IPS DF 4.7 (cell line): ENCODE results near the gene PHRF1.
"Not testable (repeated sequence)": the region's sequence is repeated elsewhere in the genome, so short reads cannot be mapped to it uniquely, and the experiment has no call there.

ENCODE experiments used
- DNase-seq: peaks from one replicate; pipeline ENCODE4 v3.0.0-alpha.2; 2013; ENCODE audit warnings: low spot score; ENCODE audit errors: extremely low read depth

PHRF1 gene

DNA sequence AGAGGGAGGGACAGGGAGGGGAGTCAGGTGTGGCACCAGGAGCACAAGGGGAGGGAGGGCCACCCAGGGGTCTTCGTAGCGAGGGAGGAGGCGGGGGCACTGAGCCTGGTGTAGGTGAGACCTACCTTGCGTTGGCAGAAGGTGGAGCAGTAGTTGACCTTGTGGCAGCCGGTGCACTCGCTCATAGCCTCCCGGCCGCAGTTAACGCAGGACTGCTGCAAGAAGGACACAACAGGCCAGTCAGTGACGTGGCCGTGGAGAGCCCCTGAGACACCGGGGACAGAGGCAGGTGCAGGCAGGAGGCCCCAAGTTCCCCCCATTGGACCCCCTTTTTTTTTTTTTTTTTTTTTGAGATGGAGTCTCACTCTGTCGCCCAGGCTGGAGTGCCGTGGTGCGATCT lies 77.6 kb downstream of the PHRF1 start:
- no peak for DNase-seq

DNA sequence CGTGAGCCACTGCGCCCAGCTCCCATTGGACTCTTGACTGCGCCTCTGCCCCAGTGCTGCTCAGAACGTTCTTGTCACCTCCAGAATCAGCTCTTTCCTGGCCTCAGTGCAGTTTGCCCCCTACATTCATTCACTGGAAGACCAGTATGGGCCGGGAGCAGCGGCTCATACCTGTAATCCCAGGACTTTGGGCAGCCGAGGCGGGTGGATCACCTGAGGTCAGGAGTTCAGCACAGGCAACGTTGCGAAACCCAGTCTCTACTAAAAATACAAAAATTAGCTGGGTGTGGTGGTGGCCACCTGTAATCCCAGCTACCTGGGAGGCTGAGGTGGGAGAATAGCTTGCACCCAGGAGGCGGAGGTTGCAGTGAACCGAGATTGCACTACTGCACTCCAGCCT lies 78.2 kb downstream of the PHRF1 start:
- DNase-seq, result not testable (repeated sequence)

DNA sequence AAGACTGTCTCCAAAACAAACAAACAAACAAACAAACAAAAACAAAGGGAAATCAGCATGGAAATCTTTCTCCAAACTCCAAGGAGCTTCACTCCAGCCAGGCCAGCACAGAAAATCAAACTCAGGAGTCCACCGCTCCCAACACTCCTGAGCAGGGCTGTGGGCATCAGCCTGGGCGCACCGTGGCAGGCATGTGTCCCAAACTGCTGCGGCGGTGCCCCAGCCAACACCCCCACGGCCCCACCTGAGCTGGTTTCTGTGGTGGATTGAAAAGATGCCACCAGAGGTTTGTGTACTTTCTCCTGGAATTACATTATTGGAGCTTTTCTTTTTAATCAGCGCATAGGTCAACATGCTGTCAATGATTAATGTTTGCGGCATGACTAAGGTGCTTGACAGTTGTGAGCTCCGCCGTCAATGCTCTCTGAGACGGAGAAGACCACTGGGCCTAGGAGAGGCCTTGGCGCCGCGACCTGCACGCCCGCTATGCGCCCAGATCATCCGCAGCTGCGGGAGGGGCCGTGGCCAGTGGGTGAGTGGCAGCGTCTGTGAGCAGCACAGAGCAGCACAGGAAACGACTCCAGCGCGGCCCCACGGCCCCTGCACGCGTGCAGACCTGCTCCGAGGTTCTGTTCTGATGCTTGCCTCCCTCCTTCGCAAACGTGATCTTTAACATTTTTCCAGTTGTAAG lies 78.9 kb downstream of the PHRF1 start:
- DNase-seq, result no peak

DNA sequence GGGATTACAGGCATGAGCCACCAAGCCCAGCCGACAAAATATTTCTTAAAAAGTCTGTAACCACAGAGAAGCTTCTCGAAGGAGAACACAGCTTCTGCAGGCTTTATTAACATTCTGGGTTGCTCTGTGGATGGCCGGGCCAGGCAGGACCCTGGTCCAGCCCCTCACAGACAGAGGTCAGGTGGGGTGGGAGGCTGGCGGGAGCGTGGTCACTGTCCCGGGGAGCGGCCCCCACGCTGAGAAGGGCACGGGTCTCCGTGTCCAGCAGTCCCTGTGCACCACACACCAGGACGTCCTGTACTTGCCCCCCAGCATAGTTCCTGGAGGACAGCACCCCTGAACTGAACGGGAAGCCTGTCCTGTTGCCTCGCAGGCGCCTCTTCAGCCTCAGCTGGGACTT lies 80.2 kb downstream of the PHRF1 start:
- DNase-seq, result no peak

DNA sequence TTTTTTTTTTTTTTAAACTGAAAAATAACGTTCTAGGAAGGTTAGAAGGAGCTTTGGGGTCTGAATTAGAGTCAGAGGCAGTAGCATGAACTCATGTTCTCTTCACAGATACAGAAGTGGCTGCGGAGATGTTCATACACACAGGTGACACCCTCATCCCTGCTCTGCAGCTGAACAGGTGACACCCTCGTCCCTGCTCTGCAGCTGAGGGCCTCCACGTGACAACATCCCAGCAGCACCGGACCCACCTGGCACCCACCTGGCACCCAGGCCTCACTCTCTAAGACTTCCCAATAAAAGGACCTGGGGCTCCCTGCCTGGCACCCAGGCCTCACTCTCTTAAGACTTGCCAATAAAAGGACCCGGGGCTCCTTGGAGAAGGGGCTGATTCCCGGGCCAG lies 80.6 kb downstream of the PHRF1 start:
- no peak for DNase-seq

GRCh38 chr11:657691-658126 lies 81.4 kb downstream of the PHRF1 start:
- no peak for DNase-seq

DNA sequence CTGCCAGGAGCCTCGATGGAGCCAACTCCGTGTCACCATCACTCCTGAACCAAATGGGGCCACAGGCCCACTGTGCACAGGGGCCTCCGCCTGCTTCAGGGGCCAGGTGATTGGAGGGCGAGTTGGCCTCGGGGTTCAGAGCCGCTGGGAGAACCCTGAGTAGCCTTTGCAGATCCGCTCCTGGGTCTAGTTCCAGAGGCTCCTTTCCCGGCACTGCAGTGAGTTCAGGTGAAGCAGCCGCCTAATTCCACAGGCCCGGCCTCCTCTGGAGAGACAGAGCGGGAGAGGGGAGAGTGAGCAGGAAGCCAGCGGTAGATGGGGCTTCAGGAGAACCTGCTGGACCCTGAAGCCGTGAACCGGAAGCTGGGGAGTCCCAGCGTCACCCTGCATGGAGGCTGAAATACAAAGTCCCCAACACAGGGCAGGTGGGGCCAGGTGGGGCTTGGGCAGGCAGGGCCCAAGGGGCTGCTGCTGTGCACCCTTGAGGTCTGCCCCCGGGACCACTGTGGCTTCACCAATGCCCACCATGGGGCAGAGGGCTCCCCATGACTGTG lies 83.3 kb downstream of the PHRF1 start:
- no peak for DNase-seq

- no peak for DNase-seq
Measured at GRCh38 chr11:660281-660680, 84.0 kb downstream of the PHRF1 start.

GRCh38 chr11:660681-661444 lies 84.6 kb downstream of the PHRF1 start:
- DNase-seq, result no peak
